ENCODE data around the gene CHRNB4.
"Not testable (repeated sequence)": the region's sequence is repeated elsewhere in the genome, so short reads cannot be mapped to it uniquely, and the experiment has no call there.

Gene CHRNB4

GRCh38 chr15:78641102-78641748 is at the start of gene CHRNB4:
Gene CHRNB4, minus strand, starts transcription at chr15:78641210. Its CDS starts 77 bp downstream, at chr15:78641133.
- DNase-seq, result peak; percentile 89

GRCh38 chr15:78689626-78690025 is 48.6 kb upstream of the CHRNB4 start:
- DNase-seq, result no peak

- DNase-seq, result no peak
These were observed 44.9 kb upstream of the CHRNB4 start for GRCh38 chr15:78685925-78686324.

GRCh38 chr15:78685159-78685921 is 44.3 kb upstream of the CHRNB4 start:
- DNase-seq, result peak; percentile 100

GRCh38 chr15:78684657-78685056 is 43.6 kb upstream of the CHRNB4 start:
- DNase-seq, result peak; percentile 77

- DNase-seq, result not testable (repeated sequence)
These were observed 42.6 kb upstream of the CHRNB4 start for GRCh38 chr15:78683599-78683998.

GRCh38 chr15:78682693-78683410 is 41.8 kb upstream of the CHRNB4 start:
- no peak for DNase-seq

- no peak for DNase-seq
These were observed 41.1 kb upstream of the CHRNB4 start for GRCh38 chr15:78682004-78682651.

- DNase-seq, result peak; percentile 99
These were observed 40.4 kb upstream of the CHRNB4 start for GRCh38 chr15:78681281-78682003.

GRCh38 chr15:78680431-78681075 is 39.5 kb upstream of the CHRNB4 start:
- peak; percentile 15 for DNase-seq

- DNase-seq, result no peak
These were observed 38.1 kb upstream of the CHRNB4 start for GRCh38 chr15:78679089-78679511.

- DNase-seq, result no peak
These were observed 35.6 kb upstream of the CHRNB4 start for GRCh38 chr15:78676424-78677110.

- DNase-seq, result no peak
These were observed 34.8 kb upstream of the CHRNB4 start for GRCh38 chr15:78675617-78676360.

GRCh38 chr15:78675206-78675605 is 34.2 kb upstream of the CHRNB4 start:
- DNase-seq, result no peak

GRCh38 chr15:78673917-78674444 is 33.0 kb upstream of the CHRNB4 start:
- no peak for DNase-seq

- DNase-seq, result no peak
These were observed 32.5 kb upstream of the CHRNB4 start for GRCh38 chr15:78673476-78673875.

- DNase-seq, result no peak
These were observed 31.4 kb upstream of the CHRNB4 start for GRCh38 chr15:78672285-78673014.

GRCh38 chr15:78671626-78672211 is 30.7 kb upstream of the CHRNB4 start:
- DNase-seq, result peak; percentile 96

- DNase-seq, result no peak
These were observed 28.0 kb upstream of the CHRNB4 start for GRCh38 chr15:78668987-78669386.

Measured in NCI-H2171 treated with DMSO at 0.1 percent for 48 hours (cell line).